Omental fat pad (tissue), 4 donors: ENCODE measurements around the gene GAB2. TPM values are rescaled to one million over a fixed set of nuclear protein-coding genes. Genes with fewer than 3 reads are reported as not detected.

Experiments
- ATAC-seq: fragments of 150-250 bp; one replicate; pipeline ENCODE4 v1.9.1; 2016; ENCODE audit warnings: mild to moderate bottlenecking, moderate library complexity; ENCODE audit not compliant: low FRiP score
- DNase-seq: peaks from one replicate; pipeline ENCODE4 v3.0.0-alpha.2; 2019; ENCODE audit warnings: low spot score
- CTCF ChIP-seq, 3 donors: fragments of 450-650 bp; IDR thresholded peaks; one replicate each; pipeline ENCODE4 v1.5.1; 2016 to 2017; ENCODE audit warnings: antibody characterized with exemption in 3 of 3, mild to moderate bottlenecking in 3 of 3, moderate library complexity in 2 of 3
- total RNA-seq, 4 donors: library from RNA; depleted of rRNA; stranded (reverse); fragments of >200 nt; gene quantifications; one replicate each; pipeline ENCODE4 v1.1.0, GENCODE V29; 2016

GAB2 gene
- total RNA-seq, 4 donors from 2014 or later: 25.3 to 97.7 (median 36.1) TPM

GRCh38 chr11:78453140-78453935 lies 35.7 kb upstream of the GAB2 start:
- no peak for TF ChIP-seq CTCF (IDR thresholded peaks at IDR 0.05)
- no peak for ATAC-seq
- no peak for DNase-seq

- DNase-seq (no peak), ATAC-seq (no peak)
- TF ChIP-seq CTCF (IDR thresholded peaks at IDR 0.05): no peak
Observed at GRCh38 chr11:78451371-78452150, 33.9 kb upstream of the GAB2 start.

- TF ChIP-seq CTCF (IDR thresholded peaks at IDR 0.05): no peak
- ATAC-seq: no peak
- DNase-seq: no peak
Observed at GRCh38 chr11:78450866-78451265, 33.2 kb upstream of the GAB2 start.

GRCh38 chr11:78449866-78450265 lies 32.2 kb upstream of the GAB2 start:
- TF ChIP-seq CTCF (IDR thresholded peaks at IDR 0.05): no peak
- ATAC-seq (no peak), DNase-seq (no peak)

DNA sequence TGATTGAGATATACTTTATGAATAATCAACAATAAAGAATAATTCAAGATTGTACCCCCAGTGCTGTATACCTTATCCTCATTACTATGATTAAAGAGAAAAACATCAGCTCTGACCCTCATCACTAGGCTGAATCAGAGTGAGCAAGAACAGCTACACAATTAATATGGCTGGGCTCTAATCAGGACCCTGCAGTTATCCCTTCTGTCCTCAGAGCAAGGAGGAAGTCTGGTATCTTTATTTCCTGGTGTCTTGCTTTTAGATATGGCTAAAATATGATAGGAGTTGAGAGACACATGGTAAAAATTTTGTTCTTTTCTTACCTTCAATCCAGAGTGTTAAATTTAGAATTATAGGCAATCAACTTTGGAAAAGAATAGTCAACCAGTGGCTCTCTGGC lies 28.6 kb upstream of the GAB2 start:
- DNase-seq: no peak
- no peak for ATAC-seq
- no peak for TF ChIP-seq CTCF (IDR thresholded peaks at IDR 0.05)

DNA sequence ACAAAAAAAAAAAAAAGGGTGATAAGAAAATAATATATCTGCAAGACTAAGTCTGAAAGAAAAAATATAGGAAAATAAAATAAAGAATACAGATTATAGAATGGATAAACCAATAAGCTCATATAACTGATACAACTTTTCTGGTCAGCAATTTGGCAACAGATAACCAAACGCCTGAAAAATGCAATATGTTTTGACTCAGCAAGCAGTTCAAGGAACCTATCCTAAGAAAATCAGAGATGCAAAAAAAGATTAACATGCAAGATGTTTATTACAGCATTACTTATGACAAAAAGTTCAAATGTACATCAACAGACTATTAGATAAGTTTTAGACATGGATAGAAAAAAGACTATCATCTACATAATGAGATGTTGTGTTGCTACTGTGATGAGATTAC lies 27.1 kb upstream of the GAB2 start:
- ATAC-seq (no peak), DNase-seq (no peak)
- TF ChIP-seq CTCF (IDR thresholded peaks at IDR 0.05): no peak
